SK-N-SH (cell line): ENCODE data around the gene INAFM2.

ENCODE experiments used
- RXRA ChIP-seq: IDR thresholded peaks from 2 replicates; pipeline ENCODE4 v1.4.0; 2012; ENCODE audit warnings: low read depth, mild to moderate bottlenecking, borderline replicate concordance
- TAF1 ChIP-seq: IDR thresholded peaks from 2 replicates; pipeline ENCODE4 v1.6.1; 2012; ENCODE audit warnings: low read depth, mild to moderate bottlenecking, low read length, moderate library complexity, borderline replicate concordance

DNA sequence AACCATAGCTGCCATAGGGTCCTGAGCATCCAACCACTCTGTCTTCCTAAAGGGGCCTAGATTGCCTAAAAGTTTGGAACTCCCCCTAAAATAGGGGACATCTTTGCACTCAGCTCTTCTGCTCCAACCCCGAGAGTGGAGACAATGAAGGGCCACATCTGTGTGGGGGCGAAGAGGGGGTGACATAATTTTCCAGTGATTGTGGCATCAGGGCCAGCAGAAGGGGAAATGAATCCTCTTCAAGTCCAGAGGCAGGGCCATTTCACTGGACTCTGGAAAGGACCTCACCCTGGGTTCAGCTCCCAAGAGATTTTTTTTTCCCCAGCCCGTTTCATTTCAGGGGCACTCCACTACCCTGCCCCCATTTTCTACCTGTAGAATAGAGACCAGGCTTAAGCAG lies 36.0 kb upstream of the INAFM2 start:
- TF ChIP-seq TAF1 (no peak), RXRA (no peak)
